Prostate gland (tissue), 2 donors: Measurements from ENCODE around the gene TMEM263. TPM values are rescaled to one million over a fixed set of nuclear protein-coding genes. Genes with fewer than 3 reads are reported as not detected.

Source experiments
- DNase-seq: peaks from one replicate; pipeline ENCODE4 v3.0.0-alpha.2; 2019; ENCODE audit warnings: low spot score
- H3K27ac ChIP-seq, 2 donors: fragments of 200-600 bp; sonication (generic); 2 replicates each; pipeline ENCODE4 v1.5.1; 2017 to 2019
- H3K27me3 ChIP-seq: fragments of 200-600 bp; sonication (generic); replicated peaks from 2 replicates; pipeline ENCODE4 v1.5.1; 2019; ENCODE audit not compliant: insufficient read depth
- H3K36me3 ChIP-seq, 2 donors: fragments of 200-600 bp; sonication (generic); 1 replicate in 1 of 2; 2 replicates in 1 of 2; pipeline versions ENCODE4 v1.5.1 to v1.8.1; 2017 to 2019
- H3K4me1 ChIP-seq: fragments of 200-600 bp; sonication (generic); replicated peaks from 2 replicates; pipeline ENCODE4 v1.5.1; 2019
- H3K4me3 ChIP-seq, 2 donors: fragments of 200-600 bp; sonication (generic); 2 replicates each; pipeline ENCODE4 v1.5.1; 2017 to 2019
- H3K9me3 ChIP-seq: fragments of 200-600 bp; sonication (generic); 2 replicates; pipeline ENCODE4 v1.5.1; 2017
- POLR2A ChIP-seq: fragments of 450-650 bp; IDR thresholded peaks from one replicate; pipeline ENCODE4 v1.6.1; 2016; ENCODE audit warnings: antibody characterized with exemption, mild to moderate bottlenecking
- POLR2AphosphoS5 ChIP-seq: sonication (generic); formaldehyde crosslinking; IDR thresholded peaks from one replicate; pipeline ENCODE4 v1.6.1; 2017; ENCODE audit warnings: antibody characterized with exemption
- WGBS: methylation state at CpG from one replicate; pipeline ENCODE4 v1.1.5; 2018; 5-methylcytosine and 5-hydroxymethylcytosine counted together
- intact Hi-C: fragments of 100-400 bp; cut with DNase I; formaldehyde crosslinking; loops from one replicate; pipeline ENCODE4 v1.14.2; 2022
- total RNA-seq, 2 donors: library from RNA; depleted of rRNA; stranded (reverse); fragments of >200 nt; gene quantifications; one replicate each; pipeline ENCODE4 v1.1.0, GENCODE V29; 2016
- TF ChIP-seq, protein P1 (sequence below), 4 experiments: fragments of 200-600 bp in 2 of 4; fragments of 450-650 bp in 2 of 4; sonication (generic) in 2 of 4; IDR thresholded peaks; 1 replicate in 3 of 4; 2 replicates in 1 of 4; pipeline ENCODE4 v1.5.1; 2016 to 2019; ENCODE audit warnings: antibody characterized with exemption in 4 of 4, mild to moderate bottlenecking in 2 of 4, moderate library complexity in 2 of 4

The TMEM263 gene
- total RNA-seq, 2 donors from 2014 or later = 41.7 to 44.4 TPM

DNA sequence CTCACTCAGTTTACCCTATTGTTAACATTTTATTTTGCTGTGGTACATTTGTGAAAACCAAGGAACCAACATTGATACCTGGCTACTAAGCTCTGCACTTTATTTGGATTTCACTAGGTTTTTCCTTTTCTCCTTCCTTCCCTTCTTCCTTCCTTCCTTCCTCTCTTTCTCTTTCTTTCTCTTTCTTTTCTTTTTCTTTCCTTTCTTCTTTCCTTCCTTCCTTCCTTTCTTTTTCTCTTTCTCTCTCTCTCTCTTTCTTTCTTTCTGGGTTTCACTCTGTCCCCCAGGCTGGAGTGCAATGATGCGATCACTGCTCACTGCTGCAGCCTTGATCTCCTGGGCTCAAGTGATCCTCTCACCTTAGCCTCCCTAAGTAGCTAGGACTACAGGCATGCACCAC lies 29.1 kb upstream of the TMEM263 start:
- no peak overlapping the region for H3K27ac ChIP-seq
- no peaks in the 10 kb centered on the region for H3K27me3 ChIP-seq
- H3K4me1 ChIP-seq = no peaks in the 10 kb centered on the region
- WGBS = 100% methylated on average over 1 of the region's 1 CpG
- TF ChIP-seq, protein P1, sequence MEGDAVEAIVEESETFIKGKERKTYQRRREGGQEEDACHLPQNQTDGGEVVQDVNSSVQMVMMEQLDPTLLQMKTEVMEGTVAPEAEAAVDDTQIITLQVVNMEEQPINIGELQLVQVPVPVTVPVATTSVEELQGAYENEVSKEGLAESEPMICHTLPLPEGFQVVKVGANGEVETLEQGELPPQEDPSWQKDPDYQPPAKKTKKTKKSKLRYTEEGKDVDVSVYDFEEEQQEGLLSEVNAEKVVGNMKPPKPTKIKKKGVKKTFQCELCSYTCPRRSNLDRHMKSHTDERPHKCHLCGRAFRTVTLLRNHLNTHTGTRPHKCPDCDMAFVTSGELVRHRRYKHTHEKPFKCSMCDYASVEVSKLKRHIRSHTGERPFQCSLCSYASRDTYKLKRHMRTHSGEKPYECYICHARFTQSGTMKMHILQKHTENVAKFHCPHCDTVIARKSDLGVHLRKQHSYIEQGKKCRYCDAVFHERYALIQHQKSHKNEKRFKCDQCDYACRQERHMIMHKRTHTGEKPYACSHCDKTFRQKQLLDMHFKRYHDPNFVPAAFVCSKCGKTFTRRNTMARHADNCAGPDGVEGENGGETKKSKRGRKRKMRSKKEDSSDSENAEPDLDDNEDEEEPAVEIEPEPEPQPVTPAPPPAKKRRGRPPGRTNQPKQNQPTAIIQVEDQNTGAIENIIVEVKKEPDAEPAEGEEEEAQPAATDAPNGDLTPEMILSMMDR (IDR thresholded peaks at IDR 0.05) = no peak
- no peak for TF ChIP-seq POLR2AphosphoS5
- DNase-seq = no peak
- intact Hi-C loops = no loop called here
- H3K4me3 ChIP-seq = no peak overlapping the region
- H3K9me3 ChIP-seq = no peaks in the 10 kb centered on the region
- H3K36me3 ChIP-seq = no peaks in the 10 kb centered on the region

DNA sequence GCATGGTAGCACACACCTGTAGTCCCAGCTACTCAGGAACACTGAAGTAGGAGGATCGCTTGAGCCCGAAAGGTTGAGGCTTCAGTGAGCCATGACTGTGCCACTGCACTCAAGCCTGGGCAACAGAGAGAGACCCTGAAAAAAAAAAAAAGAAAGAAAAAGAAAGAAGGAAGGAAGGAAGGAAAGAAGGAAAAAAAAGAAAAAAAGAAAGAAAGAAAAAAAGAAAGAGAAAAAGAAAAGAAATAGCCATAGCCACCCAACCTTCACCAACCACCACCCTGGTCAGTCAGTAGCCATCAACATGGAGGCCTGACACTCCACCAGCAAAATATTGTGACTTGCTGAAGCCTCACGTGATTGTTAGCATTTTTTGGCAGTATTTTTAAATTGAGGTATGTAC lies 21.4 kb upstream of the TMEM263 start:
- no peaks in the 10 kb centered on the region for H3K27me3 ChIP-seq
- no peak overlapping the region for H3K4me3 ChIP-seq
- 86% methylated on average over 3 of the region's 3 CpGs for WGBS
- no peak for DNase-seq
- H3K4me1 ChIP-seq = no peaks in the 10 kb centered on the region
- no peak overlapping the region for H3K27ac ChIP-seq
- intact Hi-C loops = no loop called here
- H3K36me3 ChIP-seq = no peaks in the 10 kb centered on the region
- H3K9me3 ChIP-seq = no peaks in the 10 kb centered on the region
- no peak for TF ChIP-seq POLR2A
- TF ChIP-seq POLR2AphosphoS5 = no peak
- TF ChIP-seq, protein P1 (IDR thresholded peaks at IDR 0.05) = no peak

DNA sequence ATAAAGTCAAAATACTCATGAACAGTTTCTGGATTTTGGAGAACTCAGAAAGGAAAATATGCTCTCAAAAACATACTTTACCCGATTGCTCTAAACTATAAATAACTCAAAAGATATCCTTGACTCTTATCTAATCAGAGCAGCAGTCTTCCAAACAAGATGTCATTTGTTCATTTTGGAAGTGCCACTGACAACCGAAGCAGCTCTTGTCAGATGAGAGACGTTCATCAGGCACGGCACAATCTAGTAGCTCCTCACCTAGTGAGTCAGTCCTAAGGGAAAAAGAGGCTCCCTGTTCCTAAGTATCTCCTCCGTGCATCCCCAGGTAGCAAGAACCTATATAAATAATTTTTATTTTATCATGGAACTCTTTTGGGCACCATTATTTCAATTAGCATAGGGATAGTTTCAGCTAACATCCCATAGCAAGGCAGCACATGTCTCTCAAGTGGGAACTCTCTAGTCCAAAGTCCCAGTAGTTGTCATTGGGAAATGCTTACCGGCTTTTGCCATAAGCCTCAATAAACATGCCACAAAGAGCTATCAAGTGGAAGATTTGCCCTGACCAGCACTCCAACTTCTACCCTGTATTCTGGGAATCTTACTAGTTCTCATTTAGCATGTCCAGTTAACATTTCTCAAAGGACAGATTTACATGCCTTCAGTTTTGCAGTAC lies 14.1 kb upstream of the TMEM263 start:
- TF ChIP-seq, protein P1 (IDR thresholded peaks at IDR 0.05) = no peak
- TF ChIP-seq POLR2A (no peak), POLR2AphosphoS5 (no peak)
- intact Hi-C loops = no loop called here
- DNase-seq = no peak
- Histone ChIP-seq H3K4me1 (no peaks in the 10 kb centered on the region), H3K4me3 (no peak overlapping the region), H3K27ac (no peak overlapping the region), H3K27me3 (no peaks in the 10 kb centered on the region), H3K9me3 (no peaks in the 10 kb centered on the region), H3K36me3 (no peaks in the 10 kb centered on the region)
- WGBS = 74% methylated on average over 6 of the region's 6 CpGs

DNA sequence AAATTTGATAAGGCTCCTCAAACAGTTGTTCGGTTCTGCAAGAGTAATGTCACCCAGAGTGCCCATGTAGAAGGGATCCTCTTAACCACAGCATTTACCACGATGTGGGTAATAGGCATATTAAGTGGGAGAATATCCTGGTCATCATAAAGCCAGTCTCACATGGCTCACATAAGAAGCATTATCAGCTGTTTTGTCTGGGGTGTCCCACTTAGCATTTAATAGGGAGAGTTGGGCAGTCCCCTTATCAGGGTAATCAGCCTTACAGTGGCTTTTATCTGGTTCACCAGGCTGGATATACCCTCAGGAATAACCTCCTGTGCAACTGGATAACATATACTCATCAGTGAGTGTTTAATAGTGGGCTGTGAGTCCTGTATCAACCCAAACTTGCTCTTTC lies 12.9 kb upstream of the TMEM263 start:
- Histone ChIP-seq H3K4me3 (no peak overlapping the region), H3K27me3 (no peaks in the 10 kb centered on the region), H3K27ac (no peak overlapping the region), H3K9me3 (no peaks in the 10 kb centered on the region), H3K4me1 (no peaks in the 10 kb centered on the region), H3K36me3 (no peaks in the 10 kb centered on the region)
- no peak for DNase-seq
- WGBS = 92% methylated on average over 2 of the region's 2 CpGs
- TF ChIP-seq, protein P1 (IDR thresholded peaks at IDR 0.05) = no peak
- no peak for TF ChIP-seq POLR2AphosphoS5
- TF ChIP-seq POLR2A = no peak
- intact Hi-C loops = no loop called here

DNA sequence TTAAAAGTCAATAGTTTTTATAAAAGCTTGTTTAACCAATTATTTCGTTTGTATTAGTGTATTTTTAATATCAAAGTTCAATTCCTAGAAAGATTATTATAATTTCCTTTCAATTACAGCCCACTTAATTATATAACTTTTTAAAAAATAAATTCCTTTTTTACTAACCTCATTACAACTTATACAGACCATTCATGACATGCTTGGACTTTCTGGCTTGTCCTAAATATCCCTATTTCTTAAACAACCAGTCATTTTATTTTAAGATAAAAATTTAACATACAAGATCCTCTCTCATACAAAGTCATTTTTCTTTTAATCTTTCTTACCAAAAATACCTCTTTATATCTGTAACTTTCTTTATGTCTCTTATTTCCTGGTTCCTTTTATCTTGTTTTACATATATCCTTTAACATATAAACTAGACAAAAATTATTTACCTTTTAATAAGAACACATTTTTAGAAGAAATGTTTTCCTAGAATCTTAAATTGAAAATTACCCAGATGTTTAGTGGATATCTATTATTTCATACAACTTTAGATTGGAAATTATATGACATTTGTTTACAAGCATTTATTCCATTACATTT lies 10.4 kb upstream of the TMEM263 start:
- Histone ChIP-seq H3K36me3 (no peaks in the 10 kb centered on the region), H3K27me3 (no peaks in the 10 kb centered on the region), H3K9me3 (no peaks in the 10 kb centered on the region), H3K4me1 (no peaks in the 10 kb centered on the region), H3K4me3 (no peak overlapping the region), H3K27ac (no peak overlapping the region)
- intact Hi-C loops = no loop called here
- DNase-seq = no peak
- WGBS = 10% methylated on average over 1 of the region's 1 CpG
- TF ChIP-seq, protein P1 (IDR thresholded peaks at IDR 0.05) = no peak
- TF ChIP-seq POLR2A (no peak), POLR2AphosphoS5 (no peak)
